PC-9 (cell line): ENCODE results near the gene CSPG5.

Source experiments
- EZH2 ChIP-seq: fragments of 200-600 bp; sonication (generic); IDR thresholded peaks from 2 replicates; pipeline ENCODE4 v1.8.0; 2017; ENCODE audit warnings: antibody characterized with exemption, low read depth
- TF ChIP-seq, protein P1 (sequence below): fragments of 200-600 bp; sonication (generic); conservative IDR thresholded peaks from 2 replicates; pipeline ENCODE4 v1.6.1; 2017; ENCODE audit warnings: mixed run types, antibody characterized with exemption, mild to moderate bottlenecking, moderate library complexity

DNA sequence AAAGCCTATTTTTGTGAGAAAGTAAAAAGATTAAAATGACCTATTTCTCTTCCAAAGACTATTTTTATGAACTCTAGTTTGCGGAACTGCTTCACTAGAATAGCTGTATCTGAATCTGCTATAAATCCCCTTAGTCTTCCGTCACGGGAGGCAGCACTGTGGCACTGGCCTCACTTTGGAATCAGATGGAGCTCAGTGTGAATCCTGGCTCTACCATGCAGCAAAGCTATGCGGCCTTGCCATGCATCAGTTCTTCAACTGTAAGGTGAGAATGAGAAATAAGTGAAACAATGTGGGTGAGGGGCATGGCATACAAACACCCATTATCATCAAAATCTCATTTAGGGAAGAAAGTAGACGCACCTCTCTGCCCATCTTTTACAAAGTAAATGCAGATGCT, 27.5 kb upstream of the CSPG5 start:
- TF ChIP-seq, protein P1, sequence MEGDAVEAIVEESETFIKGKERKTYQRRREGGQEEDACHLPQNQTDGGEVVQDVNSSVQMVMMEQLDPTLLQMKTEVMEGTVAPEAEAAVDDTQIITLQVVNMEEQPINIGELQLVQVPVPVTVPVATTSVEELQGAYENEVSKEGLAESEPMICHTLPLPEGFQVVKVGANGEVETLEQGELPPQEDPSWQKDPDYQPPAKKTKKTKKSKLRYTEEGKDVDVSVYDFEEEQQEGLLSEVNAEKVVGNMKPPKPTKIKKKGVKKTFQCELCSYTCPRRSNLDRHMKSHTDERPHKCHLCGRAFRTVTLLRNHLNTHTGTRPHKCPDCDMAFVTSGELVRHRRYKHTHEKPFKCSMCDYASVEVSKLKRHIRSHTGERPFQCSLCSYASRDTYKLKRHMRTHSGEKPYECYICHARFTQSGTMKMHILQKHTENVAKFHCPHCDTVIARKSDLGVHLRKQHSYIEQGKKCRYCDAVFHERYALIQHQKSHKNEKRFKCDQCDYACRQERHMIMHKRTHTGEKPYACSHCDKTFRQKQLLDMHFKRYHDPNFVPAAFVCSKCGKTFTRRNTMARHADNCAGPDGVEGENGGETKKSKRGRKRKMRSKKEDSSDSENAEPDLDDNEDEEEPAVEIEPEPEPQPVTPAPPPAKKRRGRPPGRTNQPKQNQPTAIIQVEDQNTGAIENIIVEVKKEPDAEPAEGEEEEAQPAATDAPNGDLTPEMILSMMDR: no peak
- TF ChIP-seq EZH2: no peak
